ENCODE data around the gene FBXL14. TPM values are rescaled to one million over a fixed set of nuclear protein-coding genes. Genes with fewer than 3 reads are reported as not detected.
A peak's percentile ranks its signal among the peaks of the same experiment; 100 is the strongest.
"Not testable (repeated sequence)": the region's sequence is repeated elsewhere in the genome, so short reads cannot be mapped to it uniquely, and the experiment has no call there.

Gene FBXL14
- total RNA-seq, 2 experiments from 2014 or later = 11.4 to 11.9 TPM

DNA sequence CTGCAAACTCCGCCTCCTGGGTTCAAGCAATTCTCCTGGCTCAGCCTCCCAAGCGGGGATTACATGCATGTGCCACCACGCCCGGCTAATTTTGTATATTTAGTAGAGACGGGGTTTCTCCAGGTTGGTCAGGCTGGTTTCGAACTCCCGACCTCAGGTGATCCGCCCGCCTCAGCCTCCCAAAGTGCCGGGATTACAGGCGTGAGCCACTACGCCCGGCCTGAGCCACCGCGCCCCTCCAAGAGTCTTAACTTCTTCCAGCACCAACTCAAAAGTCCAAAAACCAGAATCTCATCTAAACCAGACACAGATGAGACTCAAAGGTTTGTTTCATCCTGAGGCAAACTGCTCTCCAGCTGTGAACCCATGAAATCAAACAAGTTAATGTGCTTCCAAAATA lies 36.3 kb downstream of the FBXL14 start:
- H3K27ac Mint-ChIP-seq = not testable (repeated sequence)
- CTCF ChIA-PET = interaction anchor here (0.7 to 0.9 kb wide), 2 partner anchors 85 to 350 kb away, joined by 3 read pairs; no protein-coding TSS in a partner anchor

DNA sequence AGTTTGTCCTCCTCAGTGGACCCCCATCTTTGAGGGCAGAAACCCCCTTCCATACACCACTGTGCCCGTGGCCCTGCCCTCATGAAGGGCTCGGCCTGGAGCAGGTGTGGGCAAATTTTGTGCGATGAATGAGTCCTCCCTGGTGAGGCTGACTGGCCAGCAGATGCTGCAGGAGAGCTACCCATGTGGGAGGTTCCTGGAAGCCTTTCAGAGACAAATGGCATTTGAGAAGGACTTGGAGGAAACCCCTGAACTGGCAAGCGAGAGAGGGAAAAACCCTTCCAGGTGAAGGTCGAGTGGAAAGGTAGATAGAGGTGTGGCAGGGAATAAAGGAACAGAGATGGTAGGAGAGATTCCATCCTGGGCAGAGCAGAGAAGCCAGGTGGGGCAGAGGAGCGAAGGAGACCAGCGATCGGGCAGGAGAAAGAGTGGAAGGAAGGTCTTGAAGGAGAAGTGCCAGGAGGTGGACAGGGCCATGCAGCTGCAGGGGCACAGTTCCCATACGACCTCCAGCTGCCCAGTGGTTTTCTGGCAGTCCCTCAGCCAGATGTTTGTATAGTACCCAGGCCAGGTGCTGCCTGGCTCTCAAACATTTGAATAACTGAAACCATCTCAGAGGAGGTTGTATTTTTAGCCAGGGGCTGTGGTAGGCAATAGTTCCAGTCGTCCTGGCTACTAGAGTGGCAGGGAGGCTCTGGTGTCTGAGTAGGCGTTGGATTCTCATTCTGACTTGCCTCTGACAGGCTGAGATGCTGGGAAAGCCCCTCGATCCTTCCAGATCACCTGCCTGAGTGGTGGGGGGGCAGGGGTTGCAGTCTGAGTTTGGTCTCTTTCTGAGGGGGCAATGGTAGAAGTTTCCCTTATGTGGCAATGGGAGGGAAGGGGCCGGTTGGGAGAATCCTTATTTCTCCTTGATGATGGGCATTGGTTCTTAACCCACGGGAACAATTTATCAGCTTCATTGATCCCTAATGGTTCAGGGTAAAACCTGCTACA lies 40.1 kb downstream of the FBXL14 start:
- Mint-ChIP-seq H3K27me3 (ENCODE audit: low read depth) (no peaks in the 10 kb centered on the region), H3K9me3 (peaks cover 5% of the 10 kb centered on the region), H3K4me3 (no peak overlapping the region), H3K4me1 (ENCODE audit: low read depth) (peaks cover 10% of the 10 kb centered on the region), H3K36me3 (ENCODE audit: low read depth) (no peaks in the 10 kb centered on the region), H3K27ac (no peak overlapping the region)
- DNase-seq = peak; percentile 75
- intact Hi-C loops (cut with micrococcal nuclease) = no loop called here
- CTCF ChIA-PET = interaction anchor here (0.8 kb wide), 1 partner anchor 436 kb away, joined by 4 read pairs; no protein-coding TSS in a partner anchor

More for the DNA sequence above, 36.3 kb downstream of the FBXL14 start:
- H3K9me3 Mint-ChIP-seq; DNase-seq; H3K27me3 Mint-ChIP-seq (ENCODE audit: low read depth); H3K36me3 Mint-ChIP-seq (ENCODE audit: low read depth); intact Hi-C loops (cut with micrococcal nuclease); H3K4me3 Mint-ChIP-seq; H3K4me1 Mint-ChIP-seq (ENCODE audit: low read depth): not testable (repeated sequence)

DNA sequence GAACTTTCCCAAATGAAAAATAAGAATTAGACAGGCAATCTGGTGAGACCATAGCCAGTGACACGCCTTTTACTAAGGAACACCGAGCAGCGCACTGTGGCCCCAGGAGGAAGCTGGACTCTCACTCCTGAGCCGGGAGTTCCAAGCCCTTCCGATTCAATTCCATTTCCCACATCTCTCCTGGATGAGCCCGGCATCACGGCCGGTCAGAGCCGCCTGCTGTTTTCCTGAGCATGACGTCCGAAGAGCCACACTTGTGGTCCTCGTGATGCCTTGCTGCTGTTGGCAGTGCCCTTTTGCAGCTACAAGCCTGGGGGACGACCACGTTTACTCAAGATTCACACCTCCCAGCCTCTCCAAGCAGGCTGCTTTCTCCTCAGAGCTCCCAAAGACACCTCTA lies 40.8 kb downstream of the FBXL14 start:
- no peaks in the 10 kb centered on the region for H3K27me3 Mint-ChIP-seq (ENCODE audit: low read depth)
- H3K9me3 Mint-ChIP-seq = peaks cover 5% of the 10 kb centered on the region
- H3K36me3 Mint-ChIP-seq (ENCODE audit: low read depth) = no peaks in the 10 kb centered on the region
- intact Hi-C loops (cut with micrococcal nuclease) = no loop called here
- no peak overlapping the region for H3K4me3 Mint-ChIP-seq
- peaks cover 10% of the 10 kb centered on the region for H3K4me1 Mint-ChIP-seq (ENCODE audit: low read depth)
- DNase-seq = no peak
- no peak overlapping the region for H3K27ac Mint-ChIP-seq
- CTCF ChIA-PET = no interaction called here

DNA sequence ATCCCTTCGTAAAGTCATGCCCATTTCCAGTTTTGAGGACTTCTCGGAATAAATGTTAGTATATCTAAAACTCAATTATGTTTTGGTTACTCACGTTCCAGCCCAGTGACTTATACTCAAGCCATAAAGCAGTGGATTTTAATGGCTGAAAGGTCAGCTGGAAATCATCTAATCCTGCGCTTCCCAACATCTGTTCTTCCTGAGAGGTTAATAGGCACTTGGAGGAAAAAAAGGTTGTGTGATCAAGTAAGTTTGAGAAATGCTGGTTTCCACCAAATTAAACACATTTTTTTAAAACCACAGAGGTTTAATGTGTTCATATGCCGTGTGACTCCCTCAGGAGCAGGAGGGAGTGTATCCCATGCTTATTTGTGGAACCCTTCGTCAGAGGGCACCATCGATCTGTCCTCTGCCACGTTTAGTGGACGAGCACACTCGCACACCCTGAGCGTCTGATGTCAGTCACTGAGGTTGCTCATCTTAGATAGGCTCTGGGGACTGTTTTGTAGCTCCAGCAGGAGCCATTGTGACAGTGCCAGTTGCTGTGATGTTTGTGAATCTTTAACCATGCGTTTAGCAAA lies 41.4 kb downstream of the FBXL14 start:
- Mint-ChIP-seq H3K27me3 (ENCODE audit: low read depth) (peaks cover 3% of the 10 kb centered on the region), H3K36me3 (ENCODE audit: low read depth) (no peaks in the 10 kb centered on the region), H3K4me1 (ENCODE audit: low read depth) (peaks cover 10% of the 10 kb centered on the region), H3K27ac (no peak overlapping the region), H3K4me3 (no peak overlapping the region), H3K9me3 (peaks cover 5% of the 10 kb centered on the region)
- CTCF ChIA-PET = no interaction called here
- intact Hi-C loops (cut with micrococcal nuclease) = no loop called here
- no peak for DNase-seq

DNA sequence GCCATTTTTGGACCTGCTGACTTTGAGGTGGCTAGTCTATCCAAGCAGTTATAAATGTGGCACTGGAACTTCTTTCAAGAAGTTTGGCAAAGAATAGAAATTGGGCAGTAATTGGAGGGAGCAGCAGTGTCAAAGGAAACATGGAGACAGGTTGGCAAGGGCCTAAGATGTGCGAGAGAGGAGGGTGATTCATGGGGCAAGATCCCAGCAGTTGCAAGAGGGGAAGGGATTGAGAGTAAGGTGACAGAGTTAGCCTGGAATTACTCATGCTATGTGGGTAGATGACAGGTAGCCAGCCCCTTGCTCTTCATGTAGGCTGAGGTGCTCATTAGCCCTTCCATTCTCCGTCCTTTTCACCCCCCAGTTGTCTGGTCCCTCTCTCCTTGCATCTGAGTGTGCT lies 42.2 kb downstream of the FBXL14 start:
- DNase-seq = no peak
- intact Hi-C loops (cut with micrococcal nuclease) = no loop called here
- H3K36me3 Mint-ChIP-seq (ENCODE audit: low read depth) = no peaks in the 10 kb centered on the region
- peaks cover 5% of the 10 kb centered on the region for H3K9me3 Mint-ChIP-seq
- H3K4me3 Mint-ChIP-seq = no peak overlapping the region
- peaks cover 10% of the 10 kb centered on the region for H3K4me1 Mint-ChIP-seq (ENCODE audit: low read depth)
- H3K27me3 Mint-ChIP-seq (ENCODE audit: low read depth) = peaks cover 3% of the 10 kb centered on the region
- CTCF ChIA-PET = interaction anchor here (0.5 kb wide), 1 partner anchor 215 kb away, joined by 3 read pairs; no protein-coding TSS in a partner anchor
- H3K27ac Mint-ChIP-seq = no peak overlapping the region

DNA sequence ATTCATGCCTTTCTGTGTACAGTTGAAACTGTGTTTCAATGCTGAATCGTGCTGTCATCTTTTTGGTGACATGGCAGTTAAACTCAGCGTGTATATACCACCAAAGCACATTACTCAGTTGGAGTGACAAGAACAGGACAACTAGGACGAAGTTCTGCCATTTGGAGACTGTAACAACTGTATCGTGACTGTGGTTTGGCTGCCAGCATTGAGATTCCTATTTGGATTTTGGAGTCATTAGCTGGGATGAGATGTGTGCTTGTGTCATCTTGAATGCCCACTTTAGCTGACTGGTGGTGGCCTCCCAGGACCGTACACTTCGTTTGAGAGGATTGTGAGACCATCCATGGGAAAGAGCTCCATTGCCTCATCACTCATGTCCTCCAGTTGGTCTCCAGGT lies 42.9 kb downstream of the FBXL14 start:
- CTCF ChIA-PET = interaction anchor here (0.5 kb wide), 1 partner anchor 215 kb away, joined by 3 read pairs; no protein-coding TSS in a partner anchor
- intact Hi-C loops (cut with micrococcal nuclease) = no loop called here
- Mint-ChIP-seq H3K9me3 (peaks cover 5% of the 10 kb centered on the region), H3K36me3 (ENCODE audit: low read depth) (no peaks in the 10 kb centered on the region), H3K4me3 (no peak overlapping the region), H3K27me3 (ENCODE audit: low read depth) (peaks cover 3% of the 10 kb centered on the region), H3K27ac (no peak overlapping the region), H3K4me1 (ENCODE audit: low read depth) (peaks cover 10% of the 10 kb centered on the region)
- no peak for DNase-seq

DNA sequence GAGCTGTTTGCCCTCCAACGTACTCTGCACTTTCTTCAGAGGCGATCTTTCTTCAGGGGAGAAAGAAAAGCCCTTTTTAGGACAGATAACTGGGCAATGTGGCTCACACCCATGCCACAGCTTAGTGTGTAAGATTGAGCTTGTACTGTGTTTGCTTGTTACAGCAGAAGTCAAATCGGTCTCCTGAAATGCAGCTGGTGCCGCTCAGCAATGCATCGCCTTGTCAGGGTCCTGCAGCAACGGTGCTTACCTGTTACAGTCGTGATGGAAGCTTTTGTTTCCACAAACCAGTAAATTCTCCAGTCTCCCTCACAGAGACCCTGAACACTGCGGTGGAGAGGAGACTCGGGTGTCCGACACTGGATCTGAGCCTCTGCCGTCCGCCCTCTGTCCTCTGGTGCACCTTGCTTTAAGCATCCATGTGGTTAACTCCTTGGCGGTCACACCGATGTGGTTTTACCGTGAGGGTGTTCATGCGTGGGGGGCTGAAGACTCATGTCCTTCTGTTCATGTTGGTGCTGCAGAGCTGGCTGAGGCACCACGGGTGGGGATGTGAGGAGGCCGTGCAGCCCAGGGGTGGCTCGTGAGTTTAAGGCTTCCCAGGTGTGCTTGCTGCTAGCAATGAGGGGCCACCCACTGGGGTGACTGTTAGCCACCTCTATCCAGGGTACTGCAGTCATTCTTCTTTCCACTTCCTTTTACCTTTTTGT lies 47.3 kb downstream of the FBXL14 start:
- CTCF ChIA-PET = interaction anchor here (0.5 to 2.1 kb wide), 2 partner anchors 9 to 429 kb away, joined by 3 to 7 read pairs; no protein-coding TSS in a partner anchor
- peaks cover 16% of the 10 kb centered on the region for H3K27me3 Mint-ChIP-seq (ENCODE audit: low read depth)

DNA sequence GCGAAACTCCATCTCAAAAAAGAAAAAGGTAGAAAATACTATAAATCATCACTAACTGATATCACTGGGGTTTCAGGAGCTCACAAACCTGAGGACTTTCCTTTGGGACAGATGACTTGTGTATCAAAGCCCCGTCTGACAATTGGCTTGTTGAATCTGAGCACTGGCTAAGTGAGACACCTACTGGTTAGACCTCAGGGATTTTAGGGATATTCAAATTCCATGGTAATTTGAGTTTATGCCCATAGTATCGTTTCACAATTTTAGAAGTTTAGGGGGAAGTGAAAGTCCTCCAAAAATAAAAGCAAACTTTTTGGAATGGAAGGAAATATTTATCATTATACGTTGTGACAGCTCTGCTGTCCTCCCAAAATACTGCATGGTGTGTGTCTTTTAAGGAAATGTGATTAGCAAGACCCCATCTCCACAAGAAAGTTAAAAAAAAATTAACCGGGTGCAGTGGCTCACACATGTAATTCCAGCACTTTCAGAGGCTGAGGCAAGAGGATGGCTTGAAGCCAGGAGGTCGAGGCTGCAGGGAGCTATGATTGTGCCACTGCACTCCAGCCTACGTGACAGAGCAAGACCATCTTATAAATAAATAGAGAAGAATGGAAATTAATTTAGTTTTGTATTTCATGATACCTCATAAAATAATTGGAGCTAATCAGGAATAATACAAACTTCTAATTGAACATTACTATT lies 49.2 kb downstream of the FBXL14 start:
- Mint-ChIP-seq H3K4me3 (no peak overlapping the region), H3K27me3 (ENCODE audit: low read depth) (peaks cover 25% of the 10 kb centered on the region), H3K27ac (no peak overlapping the region), H3K9me3 (no peaks in the 10 kb centered on the region), H3K4me1 (ENCODE audit: low read depth) (no peaks in the 10 kb centered on the region), H3K36me3 (ENCODE audit: low read depth) (no peaks in the 10 kb centered on the region)
- CTCF ChIA-PET = interaction anchor here (0.6 to 2.1 kb wide), 6 partner anchors 12 to 427 kb away, joined by 3 to 7 read pairs (median 3); no protein-coding TSS in a partner anchor
- intact Hi-C loops (cut with micrococcal nuclease) = no loop called here
- no peak for DNase-seq

More for the DNA sequence above, 47.3 kb downstream of the FBXL14 start:
- peaks cover 5% of the 10 kb centered on the region for H3K9me3 Mint-ChIP-seq
- intact Hi-C loops (cut with micrococcal nuclease) = no loop called here
- no peak for DNase-seq
- no peaks in the 10 kb centered on the region for H3K4me1 Mint-ChIP-seq (ENCODE audit: low read depth)
- no peak overlapping the region for H3K4me3 Mint-ChIP-seq
- H3K36me3 Mint-ChIP-seq (ENCODE audit: low read depth) = no peaks in the 10 kb centered on the region
- H3K27ac Mint-ChIP-seq = no peak overlapping the region

DNA sequence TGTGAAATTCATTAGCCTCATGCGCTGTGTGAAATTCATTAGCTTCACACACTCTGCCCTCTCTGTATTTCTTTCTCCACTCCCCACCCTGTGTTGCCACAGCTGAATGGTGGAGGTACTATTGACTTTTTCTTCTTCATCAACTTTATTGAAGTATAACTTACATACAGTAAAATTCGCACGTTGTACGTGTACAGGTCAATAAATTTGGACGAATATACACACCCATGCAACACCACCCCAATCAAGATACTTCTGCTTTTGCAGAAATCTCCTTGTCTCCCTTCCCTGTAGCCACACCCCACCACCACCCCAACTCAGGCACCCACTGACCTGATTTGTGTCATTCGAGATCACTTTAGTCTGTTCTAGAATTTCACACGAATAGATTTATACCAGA lies 51.8 kb downstream of the FBXL14 start:
- DNase-seq = no peak
- H3K27ac Mint-ChIP-seq = no peak overlapping the region
- H3K4me1 Mint-ChIP-seq (ENCODE audit: low read depth) = no peaks in the 10 kb centered on the region
- peaks cover 41% of the 10 kb centered on the region for H3K27me3 Mint-ChIP-seq (ENCODE audit: low read depth)
- CTCF ChIA-PET = interaction anchor here (1.6 kb wide), 1 partner anchor 35 kb away, joined by 4 read pairs; no protein-coding TSS in a partner anchor
- intact Hi-C loops (cut with micrococcal nuclease) = no loop called here
- no peaks in the 10 kb centered on the region for H3K9me3 Mint-ChIP-seq
- no peaks in the 10 kb centered on the region for H3K36me3 Mint-ChIP-seq (ENCODE audit: low read depth)
- no peak overlapping the region for H3K4me3 Mint-ChIP-seq

DNA sequence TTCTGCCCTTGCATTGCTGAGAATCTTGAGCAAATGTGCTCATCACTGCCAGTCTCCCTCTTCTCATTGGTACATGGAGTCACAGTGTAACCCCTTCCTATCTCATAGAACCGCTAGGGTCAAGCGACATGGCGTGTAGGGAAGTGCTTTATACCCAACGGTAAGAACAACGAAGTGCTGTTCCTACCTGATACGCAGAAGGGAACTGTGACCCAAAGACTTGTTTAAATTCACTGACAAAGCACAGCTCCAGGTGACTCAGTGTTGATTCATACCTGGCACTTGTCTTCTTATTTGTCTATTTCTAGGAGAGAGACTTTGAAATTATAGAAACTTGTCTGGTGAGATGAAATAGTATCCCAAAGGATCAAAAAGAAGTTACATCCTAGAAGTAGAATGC lies 53.7 kb downstream of the FBXL14 start:
- CTCF ChIA-PET = interaction anchor here (0.6 kb wide), 1 partner anchor 313 kb away, joined by 3 read pairs; no protein-coding TSS in a partner anchor
- Mint-ChIP-seq H3K9me3 (no peaks in the 10 kb centered on the region), H3K4me3 (no peak overlapping the region), H3K36me3 (ENCODE audit: low read depth) (no peaks in the 10 kb centered on the region), H3K4me1 (ENCODE audit: low read depth) (no peaks in the 10 kb centered on the region), H3K27me3 (ENCODE audit: low read depth) (peaks cover 53% of the 10 kb centered on the region), H3K27ac (no peak overlapping the region)
- DNase-seq = no peak
- intact Hi-C loops (cut with micrococcal nuclease) = no loop called here

DNA sequence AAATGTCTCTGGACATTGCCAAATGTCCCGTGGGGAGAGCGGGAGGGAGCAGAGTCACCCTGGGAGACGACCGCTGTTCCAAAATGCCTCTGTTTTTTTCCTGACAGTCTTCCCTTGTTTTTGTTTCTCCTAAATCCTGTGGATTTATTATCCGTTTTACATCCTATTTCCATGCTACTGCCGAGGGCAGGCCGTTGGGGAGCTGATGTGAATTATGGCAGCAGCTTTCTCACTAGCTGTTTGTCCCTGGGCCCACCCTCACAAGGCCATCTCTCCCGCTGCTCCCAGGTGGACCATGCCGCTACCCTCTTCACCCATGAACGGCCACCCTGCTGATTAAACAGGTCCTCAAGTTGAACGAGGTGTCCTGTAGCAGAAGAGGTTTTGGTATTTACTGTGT lies 55.2 kb downstream of the FBXL14 start:
- Mint-ChIP-seq H3K27me3 (ENCODE audit: low read depth) (peaks cover 53% of the 10 kb centered on the region), H3K9me3 (no peaks in the 10 kb centered on the region), H3K4me1 (ENCODE audit: low read depth) (peaks cover 3% of the 10 kb centered on the region), H3K4me3 (no peak overlapping the region), H3K36me3 (ENCODE audit: low read depth) (no peaks in the 10 kb centered on the region), H3K27ac (no peak overlapping the region)
- no peak for DNase-seq
- intact Hi-C loops (cut with micrococcal nuclease) = no loop called here
- CTCF ChIA-PET = no interaction called here

Measured in activated naive CD4-positive, alpha-beta T cell treated with anti-CD3 and anti-CD28 coated beads for 36 hours (primary cell).